Loucy (cell line): ENCODE measurements around the gene DBI.

Source experiments
- H2AFZ ChIP-seq: fragments of 200-600 bp; sonication (generic); 2 replicates; pipeline ENCODE4 v1.6.0; 2016; ENCODE audit warnings: antibody characterized with exemption, mild to moderate bottlenecking, low read length, moderate library complexity
- H3F3A ChIP-seq: fragments of 200-600 bp; 2 replicates; pipeline ENCODE4 v1.6.0; 2016; ENCODE audit warnings: antibody characterized with exemption, low read depth, mild to moderate bottlenecking
- H3K27me3 ChIP-seq: fragments of 200-600 bp; sonication (generic); 2 replicates; pipeline ENCODE4 v1.6.1; 2014; ENCODE audit warnings: low read length, mild to moderate bottlenecking; ENCODE audit not compliant: insufficient read depth, poor library complexity, severe bottlenecking
- H3K36me3 ChIP-seq: fragments of 200-600 bp; sonication (generic); 2 replicates; pipeline ENCODE4 v1.6.1; 2016; ENCODE audit warnings: low read length; ENCODE audit not compliant: insufficient read depth
- H3K4me1 ChIP-seq: fragments of 200-600 bp; sonication (generic); 2 replicates; pipeline ENCODE4 v1.5.1; 2014; ENCODE audit warnings: low read length, mild to moderate bottlenecking; ENCODE audit not compliant: insufficient read depth, poor library complexity, severe bottlenecking
- H3K4me2 ChIP-seq: fragments of 200-600 bp; sonication (generic); 2 replicates; pipeline ENCODE4 v1.6.0; 2014; ENCODE audit warnings: antibody characterized with exemption, low read length, low read depth, mild to moderate bottlenecking; ENCODE audit not compliant: poor library complexity, severe bottlenecking
- H3K4me3 ChIP-seq: fragments of 200-600 bp; sonication (generic); 2 replicates; pipeline ENCODE4 v1.5.1; 2014; ENCODE audit warnings: low read length, mild to moderate bottlenecking, mixed read lengths; ENCODE audit not compliant: poor library complexity, severe bottlenecking
- H3K79me2 ChIP-seq: fragments of 200-600 bp; sonication (generic); 2 replicates; pipeline ENCODE4 v1.6.1; 2014; ENCODE audit warnings: low read length; ENCODE audit not compliant: insufficient read depth
- H3K9ac ChIP-seq: fragments of 200-600 bp; sonication (generic); 2 replicates; pipeline ENCODE4 v1.6.0; 2014; ENCODE audit warnings: mild to moderate bottlenecking, low read depth, low read length, moderate library complexity; ENCODE audit not compliant: poor library complexity, severe bottlenecking
- H3K9me2 ChIP-seq: fragments of 200-600 bp; sonication (generic); replicated peaks from 2 replicates; pipeline ENCODE4 v1.6.1; 2016; ENCODE audit warnings: low read depth, low read length, mixed read lengths
- H3K9me3 ChIP-seq: fragments of 200-600 bp; sonication (generic); 2 replicates; pipeline ENCODE4 v1.6.1; 2014; ENCODE audit warnings: mild to moderate bottlenecking, antibody characterized with exemption, low read length, low read depth; ENCODE audit not compliant: insufficient read depth
- H4K20me1 ChIP-seq: fragments of 200-600 bp; sonication (generic); 2 replicates; pipeline ENCODE4 v1.6.0; 2014; ENCODE audit warnings: antibody characterized with exemption, low read length, mild to moderate bottlenecking; ENCODE audit not compliant: insufficient read depth, poor library complexity, severe bottlenecking
- EZH2phosphoT487 ChIP-seq: fragments of 200-600 bp; IDR thresholded peaks from 2 replicates; pipeline ENCODE4 v1.6.1; 2018; ENCODE audit warnings: antibody characterized with exemption, mild to moderate bottlenecking, moderate library complexity, borderline replicate concordance
- TF ChIP-seq, protein P1 (sequence below): fragments of 200-600 bp; sonication (generic); conservative IDR thresholded peaks from 2 replicates; pipeline ENCODE4 v1.5.1; 2014; ENCODE audit warnings: mild to moderate bottlenecking, antibody characterized with exemption, low read length

The DBI gene

GRCh38 chr2:119377294-119377992 lies 10.7 kb downstream of the DBI start:
- Histone ChIP-seq H3F3A (no peaks in the 10 kb centered on the region), H3K9me2 (no peaks in the 10 kb centered on the region), H3K79me2 (no peaks in the 10 kb centered on the region), H3K9ac (no peak overlapping the region), H3K4me3 (no peak overlapping the region), H3K9me3 (no peaks in the 10 kb centered on the region), H3K27me3 (no peaks in the 10 kb centered on the region), H2AFZ (no peak overlapping the region), H3K36me3 (peaks cover 11% of the 10 kb centered on the region; the same call in 1 of the 2 replicates), H3K4me2 (no peak overlapping the region), H4K20me1 (no peaks in the 10 kb centered on the region), H3K4me1 (no peaks in the 10 kb centered on the region)
- TF ChIP-seq, protein P1, sequence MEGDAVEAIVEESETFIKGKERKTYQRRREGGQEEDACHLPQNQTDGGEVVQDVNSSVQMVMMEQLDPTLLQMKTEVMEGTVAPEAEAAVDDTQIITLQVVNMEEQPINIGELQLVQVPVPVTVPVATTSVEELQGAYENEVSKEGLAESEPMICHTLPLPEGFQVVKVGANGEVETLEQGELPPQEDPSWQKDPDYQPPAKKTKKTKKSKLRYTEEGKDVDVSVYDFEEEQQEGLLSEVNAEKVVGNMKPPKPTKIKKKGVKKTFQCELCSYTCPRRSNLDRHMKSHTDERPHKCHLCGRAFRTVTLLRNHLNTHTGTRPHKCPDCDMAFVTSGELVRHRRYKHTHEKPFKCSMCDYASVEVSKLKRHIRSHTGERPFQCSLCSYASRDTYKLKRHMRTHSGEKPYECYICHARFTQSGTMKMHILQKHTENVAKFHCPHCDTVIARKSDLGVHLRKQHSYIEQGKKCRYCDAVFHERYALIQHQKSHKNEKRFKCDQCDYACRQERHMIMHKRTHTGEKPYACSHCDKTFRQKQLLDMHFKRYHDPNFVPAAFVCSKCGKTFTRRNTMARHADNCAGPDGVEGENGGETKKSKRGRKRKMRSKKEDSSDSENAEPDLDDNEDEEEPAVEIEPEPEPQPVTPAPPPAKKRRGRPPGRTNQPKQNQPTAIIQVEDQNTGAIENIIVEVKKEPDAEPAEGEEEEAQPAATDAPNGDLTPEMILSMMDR: no peak
- no peak for TF ChIP-seq EZH2phosphoT487

DNA sequence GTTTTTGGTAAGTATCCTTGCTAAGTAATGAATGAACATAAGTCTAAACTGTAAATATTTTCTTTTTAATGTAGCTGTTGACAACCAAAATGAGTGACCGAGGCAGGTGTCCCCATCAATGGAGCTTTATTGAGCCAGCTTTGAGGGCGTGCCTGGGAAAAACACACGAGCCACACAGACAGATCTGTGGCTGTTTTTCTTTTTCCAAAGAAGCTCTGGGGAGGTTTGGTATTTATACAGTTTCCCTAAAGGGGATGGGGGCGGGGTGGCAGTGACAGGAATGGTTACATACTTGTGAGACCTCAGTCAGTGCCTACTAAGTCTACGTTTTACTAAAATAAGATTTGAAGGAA lies 11.2 kb downstream of the DBI start:
- H3K4me2 ChIP-seq: no peak overlapping the region
- no peaks in the 10 kb centered on the region for H4K20me1 ChIP-seq
- peaks cover 6% of the 10 kb centered on the region; the same call in 1 of the 2 replicates for H3K36me3 ChIP-seq
- H3K79me2 ChIP-seq: no peaks in the 10 kb centered on the region
- no peak overlapping the region for H3K4me3 ChIP-seq
- H3K27me3 ChIP-seq: no peaks in the 10 kb centered on the region
- H3K9ac ChIP-seq: no peak overlapping the region
- H3K4me1 ChIP-seq: no peaks in the 10 kb centered on the region
- TF ChIP-seq, protein P1: no peak
- TF ChIP-seq EZH2phosphoT487: no peak
- H3K9me3 ChIP-seq: no peaks in the 10 kb centered on the region
- H3K9me2 ChIP-seq: no peaks in the 10 kb centered on the region
- no peaks in the 10 kb centered on the region for H3F3A ChIP-seq
- H2AFZ ChIP-seq: no peak overlapping the region

GRCh38 chr2:119378566-119378965 lies 11.8 kb downstream of the DBI start:
- TF ChIP-seq EZH2phosphoT487: no peak
- TF ChIP-seq, protein P1: no peak
- H3K4me1 ChIP-seq: no peaks in the 10 kb centered on the region

More at GRCh38 chr2:119378566-119378965, 11.8 kb downstream of the DBI start:
- Histone ChIP-seq H4K20me1 (no peaks in the 10 kb centered on the region), H3F3A (no peaks in the 10 kb centered on the region), H2AFZ (no peak overlapping the region), H3K27me3 (no peaks in the 10 kb centered on the region), H3K9me2 (no peaks in the 10 kb centered on the region), H3K79me2 (no peaks in the 10 kb centered on the region), H3K4me2 (no peak overlapping the region), H3K36me3 (no peaks in the 10 kb centered on the region; the same call in 1 of the 2 replicates), H3K9ac (no peak overlapping the region), H3K4me3 (no peak overlapping the region), H3K9me3 (no peaks in the 10 kb centered on the region)
